Natural killer cell (primary cell): Measurements from ENCODE around the gene NUDCD3. TPM values are rescaled to one million over a fixed set of nuclear protein-coding genes. Genes with fewer than 3 reads are reported as not detected.

ENCODE experiments used
- ATAC-seq, 3 donors: fragments of 150-1000 bp in 2 of 3; fragments of 200-7000 bp in 1 of 3; cut with Tn5 transposase; 1 replicate in 1 of 3; 2 replicates in 2 of 3; pipeline ENCODE4 v1.10.0; 2021; ENCODE audit warnings: mild to moderate bottlenecking in 2 of 3, moderate library complexity in 2 of 3
- DNase-seq, 2 donors: peaks; one replicate each; pipeline versions ENCODE4 v3.0.0 to v3.0.0-alpha.2; 2013 to 2021; ENCODE audit warnings: mixed read lengths in 1 of 2
- H3K27ac ChIP-seq: one replicate; pipeline ENCODE4 v1.5.1; 2013; ENCODE audit warnings: mild to moderate bottlenecking, low read length
- H3K27me3 ChIP-seq: one replicate; pipeline ENCODE4 v1.6.1; 2013; ENCODE audit warnings: low read length; ENCODE audit not compliant: control insufficient read depth, insufficient read depth
- H3K36me3 ChIP-seq: one replicate; pipeline ENCODE4 v1.6.1; 2013; ENCODE audit warnings: low read length; ENCODE audit not compliant: control insufficient read depth, insufficient read depth
- H3K4me1 ChIP-seq: one replicate; pipeline ENCODE4 v1.6.1; 2013; ENCODE audit warnings: low read length; ENCODE audit not compliant: control insufficient read depth, insufficient read depth
- H3K4me3 ChIP-seq: one replicate; pipeline ENCODE4 v1.5.1; 2013; ENCODE audit warnings: low read length
- H3K9me3 ChIP-seq: one replicate; pipeline ENCODE4 v1.6.1; 2013; ENCODE audit warnings: low read length; ENCODE audit not compliant: control insufficient read depth, insufficient read depth
- H3K27ac Mint-ChIP-seq, 2 donors: one replicate each; pipeline ENCODE4 v1.8.0; 2022; ENCODE audit warnings: mild to moderate bottlenecking in 2 of 2, mixed read lengths in 2 of 2, moderate library complexity in 1 of 2
- H3K27me3 Mint-ChIP-seq, 2 donors: one replicate each; pipeline ENCODE4 v1.8.0; 2022; ENCODE audit warnings: low read depth in 2 of 2, mixed read lengths in 2 of 2
- H3K36me3 Mint-ChIP-seq: one replicate; pipeline ENCODE4 v1.8.0; 2022; ENCODE audit warnings: mixed read lengths
- H3K4me1 Mint-ChIP-seq, 2 donors: one replicate each; pipeline ENCODE4 v1.8.0; 2022; ENCODE audit warnings: mixed read lengths in 2 of 2
- H3K4me3 Mint-ChIP-seq: one replicate; pipeline ENCODE4 v1.8.0; 2022; ENCODE audit warnings: mild to moderate bottlenecking, moderate library complexity, mixed read lengths
- H3K9me3 Mint-ChIP-seq, 2 donors: one replicate each; pipeline ENCODE4 v1.8.0; 2022; ENCODE audit warnings: mixed read lengths in 2 of 2
- CTCF ChIP-seq: fragments of 200-600 bp; IDR thresholded peaks from one replicate; pipeline ENCODE4 v1.8.0; 2022; ENCODE audit warnings: antibody characterized with exemption
- WGBS: methylation state at CpG from one replicate; pipeline ENCODE4 v1.1.7; 2013; ENCODE audit warnings: missing lambda C conversion rate; ENCODE audit not compliant: insufficient coverage; 5-methylcytosine and 5-hydroxymethylcytosine counted together
- intact Hi-C: fragments of 100-400 bp; cut with micrococcal nuclease; formaldehyde crosslinking; loops from one replicate; pipeline ENCODE4 v1.14.2; 2022
- total RNA-seq, 4 donors: library from RNA; stranded (reverse); fragments of 120-200 nt in 1 of 4; gene quantifications; one replicate each; pipeline versions ENCODE4 v1.2.3 to v1.2.4, GENCODE V29; 2013 to 2022

The NUDCD3 gene
- total RNA-seq, 3 donors from 2014 or later (not counting 1 experiment from before 2014, with no cell fraction given), result 50.1 to 79.9 (median 68.7) TPM

GRCh38 chr7:44524811-44525388 lies 34.4 kb upstream of the NUDCD3 start:
- H3K9me3 ChIP-seq, result peaks cover 16% of the 10 kb centered on the region
- no peak for ATAC-seq
- Mint-ChIP-seq H3K4me1 (no peaks in the 10 kb centered on the region), H3K36me3 (peaks cover 11% of the 10 kb centered on the region), H3K9me3 (peaks cover 2 to 7% of the 10 kb centered on the region in 2 donors), H3K27ac (no peak overlapping the region), H3K27me3 (peaks cover 6 to 9% of the 10 kb centered on the region in 2 donors), H3K4me3 (no peak overlapping the region)
- H3K27me3 ChIP-seq, result no peaks in the 10 kb centered on the region
- no CpG with 5 or more reads among the region's 3 CpGs for WGBS
- no peak for DNase-seq
- H3K36me3 ChIP-seq, result no peaks in the 10 kb centered on the region
- intact Hi-C loops, result no loop called here
- H3K4me1 ChIP-seq, result no peaks in the 10 kb centered on the region
- no peak overlapping the region for H3K4me3 ChIP-seq
- TF ChIP-seq CTCF, result no peak
- H3K27ac ChIP-seq, result no peak overlapping the region

GRCh38 chr7:44522315-44522714 lies 31.9 kb upstream of the NUDCD3 start:
- Mint-ChIP-seq H3K9me3 (peaks cover 0 to 7% of the 10 kb centered on the region in 2 donors), H3K36me3 (peaks cover 11% of the 10 kb centered on the region), H3K4me3 (no peak overlapping the region), H3K27me3 (peaks cover 6 to 9% of the 10 kb centered on the region in 2 donors), H3K27ac (no peak overlapping the region), H3K4me1 (no peaks in the 10 kb centered on the region)
- ATAC-seq (no peak), DNase-seq (no peak)
- TF ChIP-seq CTCF, result no peak
- intact Hi-C loops, result no loop called here
- no peak overlapping the region for H3K27ac ChIP-seq
- H3K9me3 ChIP-seq, result peaks cover 16% of the 10 kb centered on the region
- no peaks in the 10 kb centered on the region for H3K4me1 ChIP-seq
- no peaks in the 10 kb centered on the region for H3K36me3 ChIP-seq
- no peaks in the 10 kb centered on the region for H3K27me3 ChIP-seq
- 91% methylated on average over 3 of the region's 3 CpGs for WGBS
- no peak overlapping the region for H3K4me3 ChIP-seq

- 85% methylated on average over 15 of the region's 15 CpGs for WGBS
- H3K27ac Mint-ChIP-seq, result no peak overlapping the region
- intact Hi-C loops, result no loop called here
Measured at GRCh38 chr7:44521347-44522095, 31.1 kb upstream of the NUDCD3 start.

More at GRCh38 chr7:44521347-44522095, 31.1 kb upstream of the NUDCD3 start:
- H3K9me3 Mint-ChIP-seq, result peaks cover 0 to 7% of the 10 kb centered on the region in 2 donors
- H3K4me1 Mint-ChIP-seq, result no peaks in the 10 kb centered on the region
- DNase-seq, result no peak
- no peak for TF ChIP-seq CTCF
- ATAC-seq, result no peak
- peaks cover 11% of the 10 kb centered on the region for H3K36me3 Mint-ChIP-seq
- no peaks in the 10 kb centered on the region for H3K27me3 ChIP-seq
- no peak overlapping the region for H3K4me3 Mint-ChIP-seq
- H3K36me3 ChIP-seq, result no peaks in the 10 kb centered on the region
- H3K27me3 Mint-ChIP-seq, result peaks cover 6 to 9% of the 10 kb centered on the region in 2 donors
- H3K9me3 ChIP-seq, result peaks cover 15% of the 10 kb centered on the region
- H3K4me3 ChIP-seq, result no peak overlapping the region
- no peak overlapping the region for H3K27ac ChIP-seq
- H3K4me1 ChIP-seq, result no peaks in the 10 kb centered on the region
